GM21360 (cell line): ENCODE data around the gene IFT22.
A peak's percentile ranks its signal among the peaks of the same experiment; 100 is the strongest.
"Not testable (repeated sequence)": the region's sequence is repeated elsewhere in the genome, so short reads cannot be mapped to it uniquely, and the experiment has no call there.

ENCODE experiments used
- ATAC-seq: cut with Tn5 transposase; IDR thresholded peaks from one replicate; pipeline ENCODE4 v1.9.1; 2021; ENCODE audit warnings: mild to moderate bottlenecking, moderate library complexity; ENCODE audit not compliant: unreplicated experiment

Gene IFT22

DNA sequence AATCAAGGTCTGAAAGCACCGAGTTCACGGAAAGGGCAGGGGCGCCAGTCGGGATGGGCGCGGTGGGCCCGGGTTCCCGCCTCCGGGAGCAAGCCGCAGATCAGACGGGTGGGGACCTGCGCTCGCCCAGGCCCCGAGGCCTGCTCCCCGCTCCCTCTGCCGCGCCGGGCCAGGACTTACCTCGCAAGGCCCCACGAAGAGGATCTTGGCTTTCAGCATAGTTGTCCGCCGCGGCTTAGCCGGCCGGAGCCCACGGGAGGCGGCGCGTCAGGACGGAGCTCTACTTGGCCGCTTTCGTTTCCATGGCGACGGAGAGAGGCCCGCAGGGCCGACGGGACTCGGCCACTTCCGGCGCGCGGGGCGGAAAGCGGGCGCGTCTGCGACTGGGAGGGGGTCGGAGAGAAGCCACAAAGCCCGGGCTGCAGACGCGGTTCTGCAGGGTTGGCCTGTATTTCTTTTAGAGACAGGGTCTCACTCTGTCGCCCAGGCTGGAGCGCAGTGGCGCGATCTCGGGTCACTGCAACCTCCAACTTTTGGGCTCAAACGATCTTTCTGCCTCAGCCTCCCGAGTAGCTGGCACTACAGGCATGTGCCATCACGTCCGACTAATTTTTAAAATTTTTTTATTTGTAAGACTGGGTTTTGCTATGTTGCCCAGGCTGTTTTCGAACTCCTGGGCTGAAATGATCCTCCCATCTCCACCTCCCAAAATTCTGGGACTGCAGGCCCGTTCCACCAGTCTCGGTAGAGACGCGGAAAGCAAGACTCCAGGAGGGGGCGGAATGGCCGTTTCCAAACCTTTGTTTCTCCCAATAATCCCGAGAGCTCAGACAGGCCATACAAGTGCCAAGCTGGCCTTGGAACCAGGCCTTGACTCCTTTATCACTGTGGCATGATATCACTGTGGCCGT, at the start of gene IFT22:
Gene IFT22 (minus strand): TSS at position 322 of the 911 bp plus-strand sequence. CDS start 103 bp downstream, at position 219.
- ATAC-seq: peak; percentile 90

DNA sequence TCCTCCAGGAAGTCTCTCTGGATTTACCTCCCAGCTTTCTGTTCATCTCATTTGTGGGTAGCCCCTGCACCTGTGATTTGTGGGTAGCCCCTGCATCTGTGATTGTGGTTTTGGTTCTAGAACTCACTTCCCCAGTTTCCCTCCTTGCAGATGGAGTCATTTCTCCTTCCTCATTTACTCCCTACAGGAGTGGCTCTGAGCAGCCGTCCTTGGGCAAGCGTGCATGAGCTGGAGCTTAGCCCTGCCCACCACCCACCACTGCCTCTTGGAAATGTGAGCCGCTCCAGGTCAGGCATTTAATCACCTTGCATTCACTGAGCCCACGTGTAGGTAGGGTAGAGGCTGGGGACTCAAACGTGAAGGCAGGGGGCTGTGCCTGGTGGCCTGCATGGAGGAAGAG, 49.2 kb upstream of the IFT22 start:
- ATAC-seq: no peak

DNA sequence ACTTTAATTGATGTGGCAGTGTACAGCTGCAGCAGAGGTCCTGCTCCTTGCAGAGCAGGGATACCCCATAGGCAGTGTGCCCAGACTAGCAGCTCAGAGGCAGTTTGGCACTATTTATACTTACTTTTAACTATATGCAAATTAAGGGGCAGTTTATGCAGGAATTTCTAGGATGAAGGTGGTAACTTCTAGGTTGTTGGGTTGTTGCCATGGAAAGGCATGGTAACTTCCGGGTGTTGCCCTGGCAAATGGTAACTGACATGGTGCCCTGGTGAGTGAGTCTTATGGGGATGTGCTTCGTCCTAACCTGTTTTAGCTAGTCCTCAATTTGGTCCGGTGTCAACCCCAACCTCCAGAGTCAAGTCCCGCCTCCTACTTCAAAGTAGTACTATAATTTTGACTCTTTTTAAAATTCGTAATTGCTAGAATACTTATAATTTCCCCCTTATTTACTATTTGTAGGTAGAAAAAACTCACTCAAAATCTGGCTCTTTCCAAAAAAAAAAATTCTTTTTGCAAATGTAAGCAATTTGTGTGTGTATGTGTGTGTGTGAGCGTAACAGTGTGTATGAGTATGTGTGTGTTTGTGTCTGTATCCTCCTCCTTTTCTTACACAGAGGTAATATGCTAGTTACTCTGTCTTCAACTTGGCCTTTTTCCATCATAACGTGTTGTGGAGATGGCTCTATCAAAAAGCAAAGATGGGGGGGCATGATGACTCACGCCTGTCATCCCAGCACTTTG, 47.0 kb upstream of the IFT22 start:
- ATAC-seq: no peak

DNA sequence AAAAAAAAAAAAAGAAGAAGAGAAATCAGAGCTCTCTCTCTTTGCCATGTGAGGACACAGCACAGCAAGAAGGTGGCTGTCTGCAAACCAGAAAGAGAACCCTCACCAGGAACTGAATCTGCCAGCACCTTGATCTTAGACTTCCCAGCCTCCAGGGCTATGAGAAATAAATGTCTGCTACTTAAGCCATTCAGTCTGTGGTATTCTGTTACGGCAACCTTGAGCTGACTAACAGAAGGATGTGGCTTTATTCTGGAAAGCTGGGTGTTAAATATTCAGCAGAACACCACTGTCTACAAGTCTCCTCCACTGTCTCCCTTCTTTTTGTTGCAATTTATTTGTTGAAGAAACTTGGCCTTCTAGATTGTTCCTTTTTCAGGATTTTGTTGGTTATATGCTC, 46.1 kb upstream of the IFT22 start:
- ATAC-seq: no peak

DNA sequence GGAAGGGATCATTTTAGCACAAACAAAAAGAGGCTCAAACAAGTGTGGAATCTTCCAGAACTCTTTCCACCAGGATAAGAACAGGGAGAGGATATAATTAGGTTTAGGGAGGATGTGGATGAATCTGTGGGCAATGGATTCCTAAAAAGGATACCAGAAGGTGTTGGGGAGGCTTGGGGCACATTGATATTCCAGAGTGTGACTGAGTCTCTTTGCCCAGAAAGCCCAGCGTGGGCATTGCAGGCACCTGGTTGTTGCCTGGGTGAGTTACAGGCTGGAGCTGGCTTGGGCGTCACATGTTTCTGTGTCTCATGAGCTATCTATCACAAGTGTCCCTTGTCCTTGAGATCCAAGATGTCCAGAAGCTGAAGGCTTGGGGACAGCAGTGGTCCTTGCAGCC, 44.3 kb upstream of the IFT22 start:
- no peak for ATAC-seq

DNA sequence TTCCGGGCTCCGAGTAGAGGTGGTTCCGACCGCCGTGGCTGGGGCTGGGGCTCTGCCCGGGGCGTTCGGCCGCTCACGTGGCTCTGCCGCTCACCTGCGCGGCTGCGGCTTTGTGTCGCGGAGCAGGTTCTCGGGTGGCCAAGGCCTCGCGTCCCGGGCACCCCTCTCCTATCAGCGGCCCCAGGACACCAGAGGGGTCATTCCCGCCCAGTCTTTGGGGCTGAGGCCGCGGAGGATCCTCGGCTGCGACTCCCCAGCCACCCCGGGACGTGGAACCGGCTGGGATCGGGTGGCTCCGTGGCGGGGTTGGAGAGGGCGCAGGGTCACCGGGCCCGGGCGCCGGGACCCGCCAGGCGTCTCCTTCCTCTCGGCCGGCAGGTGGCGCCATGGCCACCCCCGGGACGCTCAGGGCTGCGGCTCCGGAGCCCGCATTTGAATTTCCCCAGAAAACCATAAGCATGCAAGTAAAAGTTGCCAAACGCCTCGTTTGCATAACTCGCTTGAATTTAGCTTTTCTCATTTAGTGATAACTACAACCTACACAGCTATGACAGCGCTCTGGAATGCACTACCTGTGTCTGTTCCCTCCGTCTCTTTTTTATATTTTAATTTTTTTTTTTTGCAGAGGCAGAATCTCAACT, 42.2 kb upstream of the IFT22 start:
- peak; percentile 52 for ATAC-seq

DNA sequence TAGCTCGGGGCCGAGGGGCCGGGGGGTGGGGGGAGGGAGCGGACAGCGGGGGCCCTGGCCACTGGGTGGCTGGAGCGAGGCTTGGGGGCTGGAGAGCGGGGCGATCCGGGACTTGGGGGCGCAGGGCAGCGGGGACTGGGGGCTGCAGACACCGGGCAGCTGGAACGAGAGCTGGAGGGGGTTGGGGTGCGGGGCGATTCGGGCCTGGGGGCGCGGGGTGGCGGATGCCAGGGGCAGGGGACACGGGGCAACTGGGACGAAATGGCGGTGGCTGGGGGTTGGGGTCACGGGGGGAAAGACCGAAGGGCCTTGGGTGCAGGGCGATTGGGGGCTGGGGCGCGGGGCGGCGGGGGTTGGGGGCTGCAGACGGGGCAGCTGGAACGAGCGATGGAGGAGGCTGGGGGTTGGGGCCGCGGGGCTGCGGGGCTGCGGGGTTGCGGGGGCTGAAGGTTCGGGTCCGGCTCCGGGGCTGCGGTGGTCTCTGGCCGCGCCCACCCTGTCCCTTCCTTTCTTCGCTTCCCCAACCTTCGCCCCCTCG, 41.7 kb upstream of the IFT22 start:
- no peak for ATAC-seq

DNA sequence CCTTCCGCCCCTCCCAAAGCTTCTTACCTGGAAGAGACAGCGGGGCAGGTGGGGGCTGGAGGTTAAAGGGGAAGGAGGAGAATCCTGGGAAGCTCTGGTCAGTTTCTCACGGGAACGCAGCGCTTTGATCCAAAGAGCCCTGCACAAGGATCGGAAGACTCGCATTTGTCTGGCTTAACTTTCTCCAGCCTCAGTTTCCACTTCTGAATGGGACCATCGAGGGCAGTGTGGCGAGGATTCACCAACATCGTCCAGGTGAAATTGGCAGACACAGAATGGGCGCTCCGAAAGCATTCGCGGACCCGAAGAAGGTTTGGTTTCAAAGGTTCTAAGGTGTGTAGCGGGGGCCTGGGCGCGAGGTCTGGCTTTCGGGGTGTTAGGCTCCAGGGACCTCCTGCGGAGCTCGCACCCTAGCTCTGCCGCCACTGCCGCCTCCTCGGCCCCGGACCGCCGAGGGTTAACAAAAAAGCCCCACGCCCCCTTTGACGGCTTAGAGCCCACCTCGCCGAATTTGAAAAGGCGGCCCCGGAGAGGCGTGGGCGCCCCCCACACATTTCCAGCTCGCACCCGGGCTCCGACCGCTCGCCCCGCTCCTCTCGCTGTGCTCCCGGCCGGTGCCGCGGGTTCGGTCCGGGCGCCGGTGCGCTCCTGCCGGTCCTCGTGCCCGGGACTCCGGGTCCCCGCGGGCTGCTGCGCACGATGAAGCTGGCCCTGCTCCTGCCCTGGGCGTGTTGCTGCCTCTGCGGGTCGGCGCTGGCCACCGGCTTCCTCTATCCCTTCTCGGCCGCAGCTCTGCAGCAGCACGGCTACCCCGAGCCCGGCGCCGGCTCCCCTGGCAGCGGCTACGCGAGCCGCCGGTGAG, 41.0 kb upstream of the IFT22 start, which contains the start of gene COL26A1:
Gene COL26A1 (plus strand): TSS at position 542 of the 862 bp plus-strand sequence. CDS start 158 bp downstream, at position 700.
- ATAC-seq: no peak

DNA sequence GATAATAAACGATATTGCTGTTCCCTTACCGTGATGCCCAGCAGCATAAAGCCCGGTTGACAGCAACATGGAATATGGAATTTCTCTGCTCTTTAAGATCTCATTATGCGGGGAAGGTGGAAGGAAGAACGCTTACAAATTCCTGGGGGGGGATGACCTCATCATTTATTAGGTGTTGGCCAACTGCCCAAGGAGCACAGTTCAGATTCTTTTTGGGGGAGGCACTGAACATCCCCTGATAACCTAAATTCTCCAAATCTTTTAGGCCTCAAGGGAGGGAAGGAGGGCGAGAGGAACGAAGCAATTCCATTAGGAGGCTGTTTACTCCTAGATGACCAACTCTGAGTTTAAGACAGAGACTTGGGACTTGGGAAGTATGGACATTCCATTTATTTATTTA, 35.8 kb upstream of the IFT22 start:
- no peak for ATAC-seq

DNA sequence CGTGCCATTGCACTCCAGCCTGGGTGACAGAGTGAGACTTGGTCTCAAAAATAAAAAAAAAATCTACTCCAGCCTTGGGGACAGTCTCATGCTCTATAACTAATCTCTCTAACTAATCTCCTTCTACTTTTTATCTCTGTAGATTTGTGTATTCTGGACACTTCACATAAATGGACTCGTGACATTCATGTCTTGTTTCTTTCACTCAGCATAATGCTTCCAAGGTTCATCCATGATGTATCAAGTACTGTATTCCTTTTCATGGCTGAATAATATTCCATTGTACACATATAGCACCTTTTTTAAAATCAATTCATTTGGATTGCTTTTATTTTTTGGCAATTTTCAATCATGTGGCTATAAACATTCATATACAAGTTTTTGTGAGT, 31.3 kb upstream of the IFT22 start:
- no peak for ATAC-seq

DNA sequence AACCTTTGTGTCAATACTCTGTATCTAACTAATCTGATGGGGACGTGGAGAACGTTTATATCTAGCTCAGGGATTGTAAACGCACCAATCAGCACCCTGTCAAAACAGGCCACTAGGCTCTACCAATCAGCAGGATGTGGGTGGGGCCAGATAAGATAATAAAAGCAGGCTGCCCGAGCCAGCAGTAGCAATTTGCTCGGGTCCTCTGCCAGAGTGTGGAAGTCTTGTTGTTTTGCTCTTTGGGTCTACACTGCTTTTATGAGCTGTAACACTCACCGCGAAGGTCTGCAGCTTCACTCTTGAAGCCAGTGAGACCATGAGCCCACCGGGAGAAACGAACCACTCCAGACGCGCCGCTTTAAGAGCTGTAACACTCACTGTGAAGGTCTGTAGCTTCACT, 27.7 kb upstream of the IFT22 start:
- ATAC-seq: not testable (repeated sequence)

DNA sequence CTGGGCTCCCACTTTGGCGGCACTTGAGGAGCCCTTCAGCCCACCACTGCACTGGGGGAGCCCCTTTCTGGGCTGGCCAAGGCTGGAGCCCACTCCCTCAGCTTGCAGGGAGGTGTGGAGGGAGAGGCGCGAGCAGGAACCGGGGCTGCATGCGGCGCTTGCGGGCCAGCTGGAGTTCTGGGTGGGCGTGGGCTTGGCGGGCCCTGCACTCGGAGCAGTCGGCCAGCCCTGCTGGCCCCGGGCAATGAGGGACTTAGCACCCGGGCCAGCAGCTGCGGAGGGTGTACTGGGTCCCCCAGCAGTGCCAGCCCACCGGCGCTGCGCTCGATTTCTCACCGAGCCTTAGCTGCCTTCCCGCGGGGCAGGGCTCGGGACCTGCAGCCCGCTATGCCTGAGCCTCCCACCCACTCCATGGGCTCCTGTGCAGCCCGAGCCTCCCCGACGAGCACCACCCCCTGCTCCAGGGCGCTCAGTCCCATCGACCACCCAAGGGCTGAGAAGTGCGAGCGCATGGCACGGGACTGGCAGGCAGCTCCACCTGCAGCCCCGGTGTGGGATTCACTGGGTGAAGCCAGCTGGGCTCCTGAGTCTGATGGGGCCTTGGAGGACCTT, 26.9 kb upstream of the IFT22 start:
- ATAC-seq: not testable (repeated sequence)

DNA sequence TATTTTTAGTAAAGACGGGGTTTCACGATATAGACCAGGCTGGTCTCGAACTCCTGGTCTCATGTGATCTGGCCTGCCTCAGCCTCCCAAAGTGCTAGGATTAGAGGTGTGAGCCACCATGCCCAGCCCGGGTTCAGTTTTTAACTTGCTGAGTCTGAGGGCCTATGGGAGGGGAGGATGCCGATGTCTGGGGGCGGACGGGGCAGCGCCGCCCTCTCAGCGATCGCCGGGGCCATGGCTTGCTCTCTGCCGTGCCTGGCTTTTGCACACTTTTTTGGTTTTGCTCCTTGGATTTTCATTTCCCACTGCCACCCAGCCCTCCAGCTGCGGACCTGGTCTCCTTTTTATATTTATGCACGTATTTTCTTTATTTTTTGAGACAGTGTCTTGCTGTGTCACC, 25.9 kb upstream of the IFT22 start:
- no peak for ATAC-seq

DNA sequence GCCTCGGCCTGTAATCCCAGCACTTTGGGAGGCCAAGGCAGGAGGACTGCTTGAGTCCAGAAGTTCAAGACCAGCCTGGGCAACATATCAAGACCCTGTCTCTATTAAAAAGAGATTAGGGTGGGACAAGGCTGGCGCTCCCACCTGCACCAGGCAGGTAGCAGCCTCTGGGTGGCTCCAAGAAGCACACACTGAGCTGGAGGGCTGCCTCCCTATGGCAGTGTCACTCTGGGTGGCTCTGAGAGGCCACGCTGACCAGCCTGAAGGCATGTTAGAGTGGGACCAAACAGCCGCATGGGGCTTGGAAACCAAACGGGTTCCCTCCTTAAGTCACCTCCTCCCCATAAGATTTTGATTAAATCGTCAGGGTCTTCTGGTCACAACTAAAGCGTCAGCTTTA, 21.3 kb upstream of the IFT22 start:
- ATAC-seq: no peak

DNA sequence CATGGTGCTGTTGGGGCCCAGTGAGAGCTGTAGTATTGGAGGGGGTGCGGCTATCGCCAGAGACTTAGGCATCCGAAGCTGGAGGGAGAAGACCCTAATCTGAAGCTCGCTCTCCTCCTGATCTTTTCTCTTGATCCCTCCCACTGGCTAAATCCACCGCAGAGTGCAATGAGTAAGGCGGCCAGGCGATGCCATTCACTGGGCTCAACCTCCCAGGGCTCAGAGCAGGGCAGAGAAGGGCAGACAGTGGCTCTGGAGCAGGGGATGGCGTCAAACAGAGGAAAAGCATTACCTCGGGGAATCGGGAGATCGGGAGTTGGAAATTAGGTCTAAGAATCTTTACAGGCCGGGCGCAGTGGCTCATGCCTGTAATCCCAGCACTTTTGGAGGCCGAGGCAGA, 18.8 kb upstream of the IFT22 start:
- ATAC-seq: no peak

DNA sequence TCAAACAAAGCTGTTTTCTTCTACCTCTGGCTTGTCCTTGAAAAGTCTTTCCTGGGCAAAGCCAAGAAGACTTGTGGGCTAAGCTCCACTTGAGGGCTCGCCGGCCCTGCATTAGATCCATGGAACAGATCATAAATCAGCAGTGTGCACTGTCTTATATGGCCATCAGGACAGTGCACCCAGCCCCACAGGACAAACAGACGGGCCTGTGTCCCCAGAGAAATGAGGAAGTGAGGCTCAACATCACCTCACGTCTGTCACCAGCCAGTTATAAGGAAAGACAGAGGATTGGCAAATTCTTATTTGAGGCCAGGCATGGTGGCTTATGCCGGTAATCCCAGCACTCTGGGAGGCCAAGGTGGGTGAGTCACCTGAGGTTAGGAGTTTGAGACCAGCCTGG, 12.3 kb upstream of the IFT22 start:
- no peak for ATAC-seq

DNA sequence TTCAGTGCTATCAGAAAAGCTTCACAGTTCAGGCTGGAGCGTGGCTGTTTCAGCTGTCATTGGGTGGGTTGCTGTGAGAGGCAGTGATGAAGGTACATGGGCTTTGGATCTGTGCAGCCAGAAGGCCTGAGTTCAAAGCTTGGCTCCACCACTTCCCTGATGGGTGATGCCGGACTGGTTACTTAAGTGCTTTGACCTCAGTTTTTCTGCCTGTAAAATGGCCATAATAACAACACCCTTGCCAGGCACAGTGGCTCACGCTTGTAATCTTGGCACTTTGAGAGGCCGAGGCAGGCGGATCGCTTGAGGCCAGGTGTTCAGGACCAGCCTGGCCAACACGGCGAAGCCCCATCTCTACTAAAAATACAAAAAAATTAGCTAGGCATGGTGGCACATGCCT, 10.4 kb upstream of the IFT22 start:
- no peak for ATAC-seq

DNA sequence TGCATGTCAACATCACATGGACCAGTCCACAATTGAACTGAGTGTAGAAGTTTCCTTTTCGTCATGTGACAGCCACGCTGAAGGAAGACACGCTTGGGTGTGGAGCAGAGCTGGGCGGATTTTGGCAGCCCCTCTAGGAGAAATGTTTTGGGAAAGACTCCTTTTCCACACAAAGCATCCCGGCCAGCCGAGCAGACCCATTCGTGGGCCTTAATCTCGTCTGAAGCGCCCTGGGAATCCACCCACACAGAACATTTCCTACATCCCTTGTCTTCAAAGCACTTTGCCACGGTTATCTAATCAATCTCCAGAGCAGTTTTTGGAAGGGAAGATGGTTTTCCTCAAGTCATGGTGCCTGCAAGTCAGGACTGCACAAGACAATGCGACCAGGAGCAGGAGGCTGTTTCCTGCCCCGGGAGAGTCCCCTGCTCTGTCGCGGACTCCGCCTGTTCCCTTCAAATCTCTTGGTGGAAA, 8.4 kb upstream of the IFT22 start:
- ATAC-seq: no peak

DNA sequence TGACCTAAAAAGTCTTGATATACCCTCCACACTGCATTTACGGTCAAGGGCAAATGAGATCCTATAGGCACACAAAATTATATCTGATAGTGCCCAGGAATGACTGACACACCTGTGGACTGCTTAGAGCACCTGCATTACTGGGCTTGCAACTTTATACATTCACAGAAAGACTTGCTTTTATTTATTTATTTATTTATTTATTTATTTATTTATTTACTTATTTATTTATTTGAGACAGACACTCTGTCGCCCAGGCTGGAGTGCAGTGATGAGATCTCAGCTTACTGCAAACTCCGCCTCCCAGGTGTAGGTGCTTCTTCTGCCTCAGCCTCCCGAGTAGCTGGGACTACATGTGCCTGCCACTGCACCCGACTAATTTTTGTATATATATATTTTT, 6.5 kb upstream of the IFT22 start:
- ATAC-seq: no peak

DNA sequence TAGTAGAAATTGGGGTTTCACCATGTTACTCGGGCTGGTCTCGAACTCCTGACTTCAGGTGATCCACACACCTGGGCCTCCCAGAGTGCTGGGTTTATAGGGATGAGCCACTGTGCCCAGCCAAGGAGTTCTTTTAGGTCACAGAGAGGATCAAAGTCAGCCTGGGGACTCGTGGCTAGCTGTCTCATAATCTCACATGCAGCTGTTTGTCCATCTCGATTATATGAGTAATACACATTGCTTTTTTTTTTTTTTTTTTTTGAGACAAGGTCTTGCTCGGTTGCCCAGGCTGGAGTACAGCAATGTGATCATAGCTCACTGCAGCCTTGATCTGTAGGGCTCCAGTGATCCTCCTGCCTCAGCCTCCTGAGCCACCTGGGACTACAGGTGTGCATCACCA, 2.2 kb downstream of the IFT22 start:
- no peak for ATAC-seq
